ENCODE measurements around the gene SOCS3. TPM values are rescaled to one million over a fixed set of nuclear protein-coding genes. Genes with fewer than 3 reads are reported as not detected.

Gene SOCS3
- total RNA-seq, 1 donor from 2014 or later, result 23.7 TPM

- DNase-seq, result no peak
These were observed 51.8 kb downstream of the SOCS3 start for GRCh38 chr17:78307887-78308638.

- DNase-seq, result no peak
These were observed 53.0 kb downstream of the SOCS3 start for GRCh38 chr17:78306913-78307312.

Small RNA genes lying within 50 kb of the gene (small RNA-seq; reads per million reads assigned to genes)
- not detected for gene RF00415 (ENCODE audit: low replicate concordance)
- not detected for gene RN7SL236P (ENCODE audit: low replicate concordance)

Other genes with a start within 250 kb of the SOCS3 start
- gene TMC6, start 231.3 kb downstream of the SOCS3 start, total RNA-seq, result 14.2 TPM
- 3.4 TPM for gene TMC8, start 229.3 kb downstream of the SOCS3 start, total RNA-seq
- 2.9 TPM for gene C17orf99, start 213.7 kb downstream of the SOCS3 start, total RNA-seq
- 16.7 TPM for gene SYNGR2, start 191.5 kb downstream of the SOCS3 start, total RNA-seq
- 22.8 TPM for gene TK1, start 173.0 kb downstream of the SOCS3 start, total RNA-seq
- gene AFMID, start 172.7 kb downstream of the SOCS3 start, total RNA-seq, result 28.3 TPM
- gene BIRC5, start 145.8 kb downstream of the SOCS3 start, total RNA-seq, result 15.0 TPM
- gene TMEM235, start 128.4 kb downstream of the SOCS3 start, total RNA-seq, result not detected
- gene PGS1, start 18.6 kb upstream of the SOCS3 start, total RNA-seq, result 25.7 TPM
- gene DNAH17, start 217.3 kb upstream of the SOCS3 start, total RNA-seq, result 0.59 TPM